Thyroid gland (tissue), 4 donors: Measurements from ENCODE around the gene TACR1.

Experiments
- CTCF ChIP-seq, 6 experiments: fragments of 200-600 bp in 3 of 6; fragments of 450-650 bp in 3 of 6; sonication (generic) in 3 of 6; IDR thresholded peaks; one replicate each; pipeline ENCODE4 v1.5.1; 2016 to 2019; ENCODE audit warnings: antibody characterized with exemption in 6 of 6, mild to moderate bottlenecking in 2 of 6, inconsistent platforms in 1 of 6, moderate library complexity in 1 of 6
- POLR2A ChIP-seq, 2 donors: fragments of 450-650 bp; IDR thresholded peaks; one replicate each; pipeline ENCODE4 v1.6.1; 2017; ENCODE audit warnings: antibody characterized with exemption in 2 of 2, mild to moderate bottlenecking in 2 of 2, moderate library complexity in 1 of 2

DNA sequence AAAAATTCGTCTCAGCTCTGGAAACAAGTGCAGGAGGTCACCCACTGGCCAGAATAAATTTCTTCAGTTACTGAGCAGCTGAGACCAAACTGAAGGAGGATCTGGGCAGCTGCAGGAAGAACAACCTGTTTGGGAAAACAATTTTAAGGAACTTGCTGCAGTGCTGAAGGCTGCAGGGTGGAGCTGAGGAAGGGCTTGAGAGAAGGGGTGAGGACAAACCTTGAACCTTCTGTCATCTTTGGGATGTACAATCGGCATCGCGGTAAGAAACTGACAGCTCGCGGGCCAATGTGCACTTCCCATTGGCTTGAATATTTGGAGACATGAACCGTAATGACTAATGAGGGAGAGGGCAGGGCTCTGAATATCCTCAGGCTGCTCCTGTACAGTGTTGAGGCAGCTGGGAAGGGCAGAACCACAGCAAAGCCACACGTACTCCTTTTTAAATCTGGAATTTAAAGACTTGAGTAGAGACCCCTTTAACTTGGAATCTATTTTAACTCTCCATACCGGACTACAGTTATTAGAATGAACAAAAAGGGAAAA, 90.3 kb downstream of the TACR1 start:
- TF ChIP-seq POLR2A (IDR thresholded peaks at IDR 0.05) (no peak), CTCF (IDR thresholded peaks at IDR 0.05) (no peak)
